GM19025 (cell line): ENCODE data around the gene TSHZ2.
"Not testable (repeated sequence)": the region's sequence is repeated elsewhere in the genome, so short reads cannot be mapped to it uniquely, and the experiment has no call there.

Experiments used
- ATAC-seq: cut with Tn5 transposase; IDR thresholded peaks from one replicate; pipeline ENCODE4 v1.9.1; 2021; ENCODE audit warnings: mild to moderate bottlenecking, low read depth, moderate library complexity; ENCODE audit not compliant: unreplicated experiment

The TSHZ2 gene

DNA sequence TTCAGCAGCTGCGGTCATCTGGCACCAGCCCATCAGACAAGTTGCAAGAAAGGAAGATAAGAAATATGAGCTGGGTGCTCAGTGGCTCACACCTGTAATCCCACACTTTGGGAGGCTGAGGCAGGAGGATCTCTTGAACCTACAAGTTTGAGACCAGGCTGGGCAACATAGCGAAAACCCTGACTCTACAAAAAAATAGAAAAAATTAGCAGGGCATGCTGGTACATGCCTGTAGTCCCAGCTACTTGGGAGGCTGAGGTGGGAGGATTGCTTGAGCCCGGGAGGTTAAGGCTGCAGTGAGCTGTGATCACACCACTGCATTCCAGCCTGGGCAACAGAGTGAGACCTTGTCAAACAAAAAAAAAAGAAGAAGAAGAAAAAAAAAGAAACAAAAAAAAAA lies 564.2 kb downstream of the TSHZ2 start:
- ATAC-seq = not testable (repeated sequence)

DNA sequence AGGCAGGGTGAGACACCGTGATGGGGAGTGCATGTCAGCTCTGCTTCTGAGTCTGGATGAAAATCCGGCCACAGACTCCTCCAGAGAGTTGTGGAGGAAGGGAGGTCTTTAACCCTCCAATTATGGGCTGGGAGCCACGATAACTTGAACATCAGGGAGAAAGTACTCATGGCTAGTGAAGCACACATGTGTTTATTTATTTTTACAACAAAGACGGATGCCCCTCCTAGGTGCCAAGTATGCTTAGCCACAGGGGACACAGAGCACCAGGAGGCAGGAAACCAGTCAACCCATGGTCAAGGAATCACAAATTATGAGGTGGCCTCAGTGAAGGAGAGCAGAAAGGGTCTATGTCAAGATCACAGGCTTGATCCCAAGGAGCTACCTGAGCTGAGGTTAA lies 567.4 kb downstream of the TSHZ2 start:
- ATAC-seq = no peak
